B cell (primary cell): Measurements from ENCODE around the gene CCDC182.

Source experiments
- CTCF ChIP-seq: fragments of 200-600 bp; IDR thresholded peaks from one replicate; pipeline ENCODE4 v1.8.0; 2022; ENCODE audit warnings: antibody characterized with exemption, mild to moderate bottlenecking
- EZH2 ChIP-seq: IDR thresholded peaks from 2 replicates; pipeline ENCODE4 v1.6.1; 2012; ENCODE audit warnings: borderline replicate concordance, low read depth, mild to moderate bottlenecking, moderate library complexity, low read length; ENCODE audit not compliant: insufficient read depth, poor library complexity, severe bottlenecking

GRCh38 chr17:57758654-57759053 lies 13.6 kb upstream of the CCDC182 start:
- no peak for TF ChIP-seq CTCF
- TF ChIP-seq EZH2: no peak
